GM18526 (cell line): ENCODE data around the gene YPEL1.

ENCODE experiments used
- POLR2A ChIP-seq: IDR thresholded peaks from 3 replicates; pipeline ENCODE4 v1.6.1; 2011; ENCODE audit not compliant: insufficient read length; ENCODE audit errors: extremely low read depth

Gene YPEL1

DNA sequence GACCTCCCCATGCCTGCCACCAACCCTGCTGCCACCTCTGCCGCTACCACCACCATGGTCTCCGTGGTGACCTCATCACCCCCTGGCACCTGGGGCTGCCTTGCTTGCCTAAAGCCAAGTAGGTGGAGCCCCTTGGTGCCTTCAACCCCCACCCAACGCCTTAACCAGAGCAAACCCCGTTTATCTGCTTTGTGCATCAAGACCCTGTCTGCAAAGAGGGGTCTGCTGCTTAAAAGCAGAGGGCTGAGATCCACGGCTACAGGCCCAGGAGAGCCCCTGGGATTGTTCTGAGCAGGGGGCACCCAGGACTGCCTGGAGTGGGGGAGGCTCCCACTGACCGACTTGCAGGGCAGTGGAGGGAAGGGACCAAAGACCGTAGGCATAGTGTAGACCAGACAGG is 74.7 kb downstream of the YPEL1 start:
- no peak for TF ChIP-seq POLR2A

- TF ChIP-seq POLR2A: no peak
Measured at GRCh38 chr22:21659864-21660525, 75.6 kb downstream of the YPEL1 start.

- peak; percentile 66 for TF ChIP-seq POLR2A
Measured at GRCh38 chr22:21657360-21658032, 78.1 kb downstream of the YPEL1 start.

DNA sequence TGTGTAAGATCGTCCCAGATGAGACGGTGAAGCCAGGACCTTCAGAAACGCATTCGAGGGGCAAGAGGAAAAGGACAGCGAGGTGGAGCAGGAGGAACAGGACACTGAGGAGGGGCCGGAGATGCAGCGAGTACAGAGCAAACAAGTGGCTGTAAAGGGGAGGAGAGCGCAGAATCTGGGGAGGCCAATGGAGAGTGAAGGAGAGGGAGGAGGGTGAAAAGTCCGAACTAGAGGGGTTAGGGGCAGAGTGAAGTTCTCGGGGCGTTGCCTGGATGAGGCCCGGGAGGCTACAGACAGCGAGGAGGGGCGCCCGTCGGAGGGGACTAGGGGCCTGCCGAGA is 78.6 kb downstream of the YPEL1 start:
- no peak for TF ChIP-seq POLR2A

GRCh38 chr22:21652547-21653545 is 82.7 kb downstream of the YPEL1 start:
- TF ChIP-seq POLR2A: no peak

- peak; percentile 65 for TF ChIP-seq POLR2A
Measured at GRCh38 chr22:21652010-21652546, 83.5 kb downstream of the YPEL1 start.

- no peak for TF ChIP-seq POLR2A
Measured at GRCh38 chr22:21651521-21652009, 84.0 kb downstream of the YPEL1 start.

DNA sequence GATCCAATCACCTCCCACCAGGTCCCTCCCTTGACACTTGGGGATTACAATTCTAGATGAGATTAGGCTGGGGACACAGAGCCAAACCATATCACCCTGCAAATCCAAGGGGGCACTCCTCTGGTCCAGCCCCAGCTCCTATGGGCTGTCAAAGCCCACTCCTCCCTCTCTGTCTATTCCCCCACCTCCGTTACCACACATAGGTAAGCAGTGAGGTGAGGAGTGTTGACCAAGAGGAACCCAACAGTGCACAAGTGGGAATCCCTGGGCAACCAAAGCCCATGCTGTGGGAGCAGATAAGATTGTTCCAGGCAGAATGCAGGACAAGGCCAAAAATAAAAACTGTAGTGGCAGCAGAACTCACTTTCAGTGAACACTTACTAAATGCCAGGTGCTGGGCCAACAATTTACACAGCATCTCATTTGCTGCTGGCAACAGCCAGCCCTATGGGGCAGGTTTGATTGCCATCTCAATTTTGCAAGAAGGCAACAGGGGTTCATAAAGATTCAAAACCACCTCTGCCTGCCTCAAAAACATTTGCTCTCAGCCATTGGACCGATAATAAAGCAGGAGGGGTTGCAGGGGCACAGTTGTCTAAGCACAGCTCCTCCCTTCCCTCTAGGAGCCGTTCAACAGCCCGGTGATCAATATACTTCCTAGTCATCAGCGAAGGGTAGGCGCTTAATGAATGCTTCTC is 84.6 kb downstream of the YPEL1 start:
- TF ChIP-seq POLR2A: no peak

DNA sequence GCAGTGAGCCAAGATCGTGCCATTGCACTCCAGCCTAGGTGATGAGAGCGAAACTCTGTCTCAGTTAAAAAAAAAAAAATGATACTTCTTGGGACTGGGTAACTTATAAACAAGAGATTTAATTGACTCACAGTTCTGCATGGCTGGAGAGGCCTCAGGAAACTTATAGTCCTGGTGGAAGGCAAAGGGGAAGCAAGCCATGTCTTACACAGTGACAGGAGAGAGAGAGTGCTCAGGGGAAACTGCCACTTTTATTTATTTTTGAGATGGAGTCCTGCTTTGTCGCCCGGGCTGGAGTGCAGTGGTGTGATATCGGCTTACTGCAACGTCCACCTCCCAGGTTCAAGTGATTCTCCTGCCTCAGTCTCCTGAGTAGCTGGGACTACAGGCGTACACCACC is 85.3 kb downstream of the YPEL1 start:
- no peak for TF ChIP-seq POLR2A
